Tibial nerve (tissue), 4 donors: Measurements from ENCODE around the gene WNT5A.

Experiments used
- EP300 ChIP-seq, 2 donors: sonication (generic); formaldehyde crosslinking; IDR thresholded peaks; one replicate each; pipeline ENCODE4 v1.6.1; 2017; ENCODE audit warnings: antibody characterized with exemption in 2 of 2, mild to moderate bottlenecking in 1 of 2
- POLR2A ChIP-seq, 2 donors: fragments of 450-650 bp; IDR thresholded peaks; one replicate each; pipeline ENCODE4 v1.6.1; 2017; ENCODE audit warnings: antibody characterized with exemption in 2 of 2, mild to moderate bottlenecking in 2 of 2, moderate library complexity in 2 of 2
- TF ChIP-seq, protein P1 (sequence below), 5 experiments: fragments of 200-600 bp in 3 of 5; fragments of 450-650 bp in 2 of 5; sonication (generic) in 3 of 5; IDR thresholded peaks; one replicate each; pipeline ENCODE4 v1.5.1; 2016 to 2019; ENCODE audit warnings: antibody characterized with exemption in 5 of 5, mild to moderate bottlenecking in 3 of 5, moderate library complexity in 2 of 5

DNA sequence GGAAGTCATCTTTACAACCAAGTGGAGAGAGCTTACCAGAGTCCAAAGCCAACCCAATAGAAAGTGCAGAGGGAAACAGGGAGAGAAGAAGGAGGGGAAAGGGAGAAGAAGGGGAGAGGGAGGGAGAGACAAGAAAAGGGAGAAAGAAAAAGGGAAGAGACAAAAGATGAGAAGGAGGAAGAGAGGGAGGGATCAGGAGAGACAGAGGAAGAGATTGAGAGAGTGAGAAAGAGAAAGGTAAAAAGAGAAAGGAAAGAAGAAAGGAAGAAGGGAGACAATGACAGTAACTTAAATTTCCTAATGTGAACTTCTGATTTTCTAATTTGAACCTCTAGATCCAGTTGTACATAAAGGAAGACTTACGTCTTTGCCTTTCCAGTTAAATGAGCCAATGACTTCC lies 20.7 kb upstream of the WNT5A start:
- TF ChIP-seq, protein P1, sequence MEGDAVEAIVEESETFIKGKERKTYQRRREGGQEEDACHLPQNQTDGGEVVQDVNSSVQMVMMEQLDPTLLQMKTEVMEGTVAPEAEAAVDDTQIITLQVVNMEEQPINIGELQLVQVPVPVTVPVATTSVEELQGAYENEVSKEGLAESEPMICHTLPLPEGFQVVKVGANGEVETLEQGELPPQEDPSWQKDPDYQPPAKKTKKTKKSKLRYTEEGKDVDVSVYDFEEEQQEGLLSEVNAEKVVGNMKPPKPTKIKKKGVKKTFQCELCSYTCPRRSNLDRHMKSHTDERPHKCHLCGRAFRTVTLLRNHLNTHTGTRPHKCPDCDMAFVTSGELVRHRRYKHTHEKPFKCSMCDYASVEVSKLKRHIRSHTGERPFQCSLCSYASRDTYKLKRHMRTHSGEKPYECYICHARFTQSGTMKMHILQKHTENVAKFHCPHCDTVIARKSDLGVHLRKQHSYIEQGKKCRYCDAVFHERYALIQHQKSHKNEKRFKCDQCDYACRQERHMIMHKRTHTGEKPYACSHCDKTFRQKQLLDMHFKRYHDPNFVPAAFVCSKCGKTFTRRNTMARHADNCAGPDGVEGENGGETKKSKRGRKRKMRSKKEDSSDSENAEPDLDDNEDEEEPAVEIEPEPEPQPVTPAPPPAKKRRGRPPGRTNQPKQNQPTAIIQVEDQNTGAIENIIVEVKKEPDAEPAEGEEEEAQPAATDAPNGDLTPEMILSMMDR (IDR thresholded peaks at IDR 0.05) = no peak
- no peak for TF ChIP-seq POLR2A (IDR thresholded peaks at IDR 0.05)
- no peak for TF ChIP-seq EP300 (IDR thresholded peaks at IDR 0.05)
